Heart left ventricle (tissue), 13 donors: ENCODE results near the gene ADGRV1.

Experiments used
- POLR2A ChIP-seq, 2 donors: fragments of 450-650 bp; IDR thresholded peaks; one replicate each; pipeline ENCODE4 v1.6.1; 2017; ENCODE audit warnings: antibody characterized with exemption in 2 of 2, mild to moderate bottlenecking in 2 of 2, moderate library complexity in 2 of 2
- TF ChIP-seq, protein P1 (sequence below), 12 donors: fragments of 200-600 bp; sonication (generic) in 4 of 12; IDR thresholded peaks; one replicate each; pipeline versions ENCODE4 v1.5.0 to v1.8.0; 2018 to 2022; ENCODE audit warnings: antibody characterized with exemption in 12 of 12, mild to moderate bottlenecking in 5 of 12
- donor health status: ischemic (EF 13 %, LVEDD 7.1; RV severe dilation, severe dysfunction).
- donor health status: DM: no; HTN: yes; CAD: no.
- donor health status: DM: no; HTN: no; CAD: no.
- donor health status: ischemic (EF 25% LVEDD 6.9; RV normal size, moderate dysfunction).
- donor health status: ischemic (EF 25% LVEDD 5.7; RV mildly dilated, moderate dysfunction).
- donor health status: ischemic (EF 35%, LVEDD 5.7; RV mildly dilated, moderate dysfunction).
- donor health status: nonischemic (EF 11% LVEDD 7.7; RV severe dilation, severe dysfunction).
- donor health status: DM: yes; HTN: yes; CAD: no.
- donor health status: PGD.
- donor health status: ischemic (EF 29% LVEDD 5.4; RV normal size, mild dysfunction).
- donor health status: nonischemic (EF 23%, LVEDD 6.1; RV moderate dilation, normal function).

DNA sequence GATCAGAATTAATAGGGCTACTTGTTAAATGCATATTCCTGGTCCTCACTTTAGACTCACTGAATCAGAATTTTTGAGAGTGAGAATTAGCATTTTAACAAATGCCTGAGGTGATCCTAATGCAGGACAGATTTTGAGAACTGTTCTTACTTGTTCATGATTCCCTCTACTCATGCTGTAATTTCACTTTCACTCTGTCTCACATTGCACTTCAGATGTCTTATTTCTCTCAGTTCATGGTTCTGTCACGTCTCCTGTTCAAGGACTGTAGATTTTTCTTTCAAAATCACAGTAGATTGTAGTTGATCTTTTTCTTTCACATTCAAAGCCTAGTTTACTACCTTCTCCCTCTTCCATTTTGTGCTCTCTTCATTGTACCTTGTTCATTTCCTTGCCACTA lies 54.3 kb downstream of the ADGRV1 start:
- TF ChIP-seq, protein P1, sequence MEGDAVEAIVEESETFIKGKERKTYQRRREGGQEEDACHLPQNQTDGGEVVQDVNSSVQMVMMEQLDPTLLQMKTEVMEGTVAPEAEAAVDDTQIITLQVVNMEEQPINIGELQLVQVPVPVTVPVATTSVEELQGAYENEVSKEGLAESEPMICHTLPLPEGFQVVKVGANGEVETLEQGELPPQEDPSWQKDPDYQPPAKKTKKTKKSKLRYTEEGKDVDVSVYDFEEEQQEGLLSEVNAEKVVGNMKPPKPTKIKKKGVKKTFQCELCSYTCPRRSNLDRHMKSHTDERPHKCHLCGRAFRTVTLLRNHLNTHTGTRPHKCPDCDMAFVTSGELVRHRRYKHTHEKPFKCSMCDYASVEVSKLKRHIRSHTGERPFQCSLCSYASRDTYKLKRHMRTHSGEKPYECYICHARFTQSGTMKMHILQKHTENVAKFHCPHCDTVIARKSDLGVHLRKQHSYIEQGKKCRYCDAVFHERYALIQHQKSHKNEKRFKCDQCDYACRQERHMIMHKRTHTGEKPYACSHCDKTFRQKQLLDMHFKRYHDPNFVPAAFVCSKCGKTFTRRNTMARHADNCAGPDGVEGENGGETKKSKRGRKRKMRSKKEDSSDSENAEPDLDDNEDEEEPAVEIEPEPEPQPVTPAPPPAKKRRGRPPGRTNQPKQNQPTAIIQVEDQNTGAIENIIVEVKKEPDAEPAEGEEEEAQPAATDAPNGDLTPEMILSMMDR (IDR thresholded peaks at IDR 0.05) = no peak
- no peak for TF ChIP-seq POLR2A (IDR thresholded peaks at IDR 0.05)
